HG02840 (cell line): ENCODE results near the gene KIF3B.
A peak's percentile ranks its signal among the peaks of the same experiment; 100 is the strongest.
"Not testable (repeated sequence)": the region's sequence is repeated elsewhere in the genome, so short reads cannot be mapped to it uniquely, and the experiment has no call there.

Experiments used
- ATAC-seq: cut with Tn5 transposase; IDR thresholded peaks from one replicate; pipeline ENCODE4 v1.9.1; 2021; ENCODE audit warnings: mild to moderate bottlenecking, moderate library complexity, moderate number of reproducible peaks; ENCODE audit not compliant: unreplicated experiment, low FRiP score

KIF3B gene

DNA sequence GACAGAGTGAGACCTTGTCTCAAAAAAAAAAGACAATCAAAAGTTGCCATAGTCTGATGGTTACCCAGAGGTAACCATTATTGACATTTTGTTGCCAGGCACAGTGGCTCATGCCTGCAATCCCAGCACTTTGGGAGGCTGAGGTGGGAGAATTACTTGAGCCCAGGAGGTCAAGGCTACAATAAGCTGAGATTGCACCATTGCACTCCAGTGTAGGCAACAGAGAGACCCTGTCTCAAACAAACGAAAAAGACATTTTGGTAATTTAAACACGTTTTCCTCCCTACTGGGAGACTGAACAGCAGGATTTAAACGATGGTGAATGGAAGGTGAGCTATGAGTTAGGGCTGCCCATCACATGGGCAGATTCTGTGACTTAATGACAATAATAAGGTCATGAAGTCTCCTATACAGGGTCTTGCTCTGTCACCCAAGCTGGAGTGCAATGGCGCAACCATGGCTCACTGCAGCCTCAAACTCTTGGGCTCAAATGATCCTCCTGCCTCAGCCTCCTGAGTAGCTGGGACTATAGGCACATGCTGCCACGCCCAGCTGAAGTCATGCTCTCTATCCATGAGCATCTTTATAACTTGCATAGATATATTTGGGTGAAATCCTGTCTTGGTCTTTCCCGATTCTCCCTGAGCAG is 76.5 kb downstream of the KIF3B start:
- no peak for ATAC-seq

GRCh38 chr20:32354592-32355416 is 77.4 kb downstream of the KIF3B start:
- no peak for ATAC-seq

DNA sequence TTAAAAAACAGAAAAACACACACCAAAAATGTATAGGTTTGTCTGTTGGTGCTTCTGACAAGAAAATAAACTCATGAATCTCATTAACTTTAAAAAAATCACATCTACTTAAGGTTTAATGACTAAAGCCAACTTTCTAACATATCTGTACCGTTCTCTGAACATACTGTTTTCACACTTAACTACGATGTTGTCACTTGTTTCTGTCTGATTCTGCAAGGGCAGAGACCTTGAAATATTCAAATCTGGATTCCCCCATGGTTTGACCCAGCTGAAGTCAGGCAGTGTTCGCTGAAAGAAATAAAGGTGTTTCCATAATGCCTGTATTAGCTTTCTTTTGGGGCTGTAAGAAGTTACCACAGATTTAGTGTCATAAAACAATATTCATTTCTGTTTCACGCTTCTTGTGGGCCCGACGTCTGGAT is 78.0 kb downstream of the KIF3B start:
- no peak for ATAC-seq

- ATAC-seq: not testable (repeated sequence)
Observed at GRCh38 chr20:32355907-32356621, 78.6 kb downstream of the KIF3B start.

- no peak for ATAC-seq
Observed at GRCh38 chr20:32356622-32357374, 79.3 kb downstream of the KIF3B start.

DNA sequence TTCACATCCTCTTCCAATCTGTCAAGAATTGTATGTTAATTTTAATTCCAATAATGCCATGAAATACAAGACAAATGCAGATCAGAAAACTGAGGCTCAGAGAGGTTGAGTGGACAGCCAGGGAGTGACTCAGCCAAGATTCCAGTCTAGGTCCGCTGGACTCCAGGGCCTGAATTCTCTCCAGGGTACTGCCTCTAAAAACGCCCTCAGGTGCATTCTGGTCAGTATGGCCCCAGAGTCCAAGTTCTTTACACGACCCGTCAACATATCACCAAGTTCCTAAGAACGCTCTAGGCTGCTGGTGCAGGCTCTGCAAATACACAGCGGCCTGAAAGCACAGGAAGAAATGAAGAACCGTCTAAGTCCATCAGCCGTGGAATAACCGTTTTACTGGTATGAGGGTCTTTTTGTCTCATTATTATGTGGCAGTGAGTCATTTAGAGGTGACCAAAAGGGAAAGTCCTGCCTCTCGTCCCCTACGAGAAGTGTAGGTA is 80.0 kb downstream of the KIF3B start:
- ATAC-seq: no peak

GRCh38 chr20:32357869-32358631 is 80.6 kb downstream of the KIF3B start, which contains the start of gene ASXL1:
ASXL1 (plus strand) TSS chr20:32358331; CDS start chr20:32358776, 445 bp downstream.
- ATAC-seq: peak; percentile 64

GRCh38 chr20:32358632-32358882 is 81.1 kb downstream of the KIF3B start:
- ATAC-seq: no peak

DNA sequence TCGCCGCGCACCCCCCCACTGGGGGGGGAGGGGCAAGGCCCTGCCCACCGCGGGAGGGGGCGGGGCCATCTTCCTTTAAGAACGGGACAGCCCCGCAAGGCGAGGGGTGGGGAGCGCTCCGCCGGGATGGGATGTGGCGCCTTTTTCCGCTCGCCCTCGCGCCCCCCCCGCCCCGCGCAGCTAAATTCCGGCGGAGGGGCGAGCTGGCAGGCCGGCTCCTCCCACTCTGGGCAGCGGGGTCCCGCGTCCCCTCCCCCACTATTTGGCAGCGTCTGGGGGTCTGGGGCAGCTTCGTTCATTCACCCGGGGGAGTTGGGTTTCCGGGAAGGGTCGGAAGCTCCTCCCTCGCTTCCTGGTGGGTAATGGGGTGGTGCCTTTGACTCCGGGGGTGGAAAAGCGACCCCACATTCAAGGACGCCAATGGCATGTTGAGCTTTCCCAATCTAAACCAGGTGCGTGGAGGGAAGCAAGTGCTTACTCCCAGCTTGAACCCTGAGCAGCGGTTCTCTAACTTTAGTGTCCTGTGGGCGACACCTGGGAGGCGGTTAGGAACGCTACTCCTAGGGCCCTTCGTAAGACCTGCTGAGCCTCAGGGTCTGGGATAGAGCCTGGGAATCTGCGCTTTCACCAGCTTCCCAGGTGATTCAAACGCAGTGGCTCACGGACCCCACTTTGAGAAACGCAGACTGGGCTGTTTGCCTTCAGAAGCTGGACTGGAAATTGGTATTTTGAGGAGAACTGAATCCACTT is 81.6 kb downstream of the KIF3B start:
- peak; percentile 26 for ATAC-seq

DNA sequence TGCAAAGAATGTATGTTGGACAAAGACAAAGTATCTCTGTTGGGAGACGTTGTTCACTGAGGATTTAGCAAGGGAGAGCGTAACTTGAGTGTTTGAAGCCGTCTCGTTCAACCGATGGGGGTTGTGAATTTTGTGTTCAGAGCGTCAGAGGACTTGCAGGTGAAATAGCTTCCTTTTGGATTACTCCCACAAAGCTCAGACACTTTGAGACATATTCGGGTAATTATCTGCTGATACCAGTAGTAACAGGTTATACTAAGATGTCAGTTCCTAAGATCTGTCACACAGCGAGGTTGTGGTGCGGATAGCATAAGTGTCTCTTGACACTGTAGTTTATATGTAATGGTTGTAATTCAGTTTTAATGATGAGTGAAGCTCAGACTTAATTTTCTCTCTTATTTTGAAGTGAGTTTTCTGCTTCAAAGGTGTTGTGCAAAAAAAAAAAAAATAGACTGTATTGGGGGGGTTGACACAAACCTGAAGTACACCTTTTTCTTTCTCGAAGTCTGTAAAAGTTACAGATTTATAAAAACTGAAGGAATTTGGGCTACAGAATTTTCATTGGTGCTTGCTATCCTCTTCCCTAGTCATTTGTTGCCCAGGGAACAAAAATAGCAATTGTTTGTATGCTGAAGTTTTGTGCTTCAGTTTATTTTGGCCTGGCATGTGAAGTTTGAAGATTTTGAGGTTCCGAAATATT is 82.3 kb downstream of the KIF3B start:
- ATAC-seq: no peak

DNA sequence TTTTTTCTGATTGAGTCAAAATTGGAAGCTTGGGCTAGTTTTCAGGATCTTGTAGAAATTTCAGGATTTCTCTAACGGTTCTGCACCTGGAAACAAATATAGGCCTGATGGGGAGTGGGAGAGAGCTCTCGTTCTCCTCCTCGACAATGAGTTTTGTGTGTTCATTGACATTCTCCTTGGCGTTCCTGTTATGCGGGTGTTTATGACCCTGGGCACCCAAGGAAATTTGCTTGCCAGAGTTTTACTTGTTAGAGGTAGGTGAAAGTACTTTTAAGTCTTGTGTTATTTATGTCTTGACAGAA is 82.8 kb downstream of the KIF3B start:
- no peak for ATAC-seq

DNA sequence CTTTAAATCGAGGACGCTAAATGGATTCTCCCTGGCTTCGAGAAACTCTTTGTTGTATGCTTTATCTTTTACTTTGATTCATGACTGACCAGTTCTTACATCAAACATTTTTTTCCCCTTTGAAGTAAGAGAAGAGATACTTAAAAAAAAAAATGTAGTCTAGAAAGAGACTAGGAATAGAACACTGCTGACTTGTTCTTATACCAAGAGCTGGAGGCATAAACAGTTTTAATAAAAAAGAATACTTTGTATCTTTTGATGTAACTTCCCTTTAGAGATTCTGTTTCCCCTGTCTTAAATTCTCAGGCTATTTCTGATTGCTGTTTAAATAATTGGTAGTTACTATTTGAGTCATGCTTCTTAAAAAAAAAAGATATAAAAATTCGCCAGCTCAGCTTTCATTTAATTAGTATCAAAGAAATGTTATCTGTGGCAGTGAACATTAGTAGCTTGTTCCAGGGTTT is 85.5 kb downstream of the KIF3B start:
- ATAC-seq: no peak

GRCh38 chr20:32363492-32363891 is 86.0 kb downstream of the KIF3B start:
- no peak for ATAC-seq

GRCh38 chr20:32364554-32365208 is 87.2 kb downstream of the KIF3B start:
- ATAC-seq: no peak

- no peak for ATAC-seq
Observed at GRCh38 chr20:32365564-32365963, 88.1 kb downstream of the KIF3B start.

GRCh38 chr20:32366380-32366779 is 88.9 kb downstream of the KIF3B start:
- ATAC-seq: no peak

GRCh38 chr20:32368323-32368722 is 90.9 kb downstream of the KIF3B start:
- no peak for ATAC-seq

DNA sequence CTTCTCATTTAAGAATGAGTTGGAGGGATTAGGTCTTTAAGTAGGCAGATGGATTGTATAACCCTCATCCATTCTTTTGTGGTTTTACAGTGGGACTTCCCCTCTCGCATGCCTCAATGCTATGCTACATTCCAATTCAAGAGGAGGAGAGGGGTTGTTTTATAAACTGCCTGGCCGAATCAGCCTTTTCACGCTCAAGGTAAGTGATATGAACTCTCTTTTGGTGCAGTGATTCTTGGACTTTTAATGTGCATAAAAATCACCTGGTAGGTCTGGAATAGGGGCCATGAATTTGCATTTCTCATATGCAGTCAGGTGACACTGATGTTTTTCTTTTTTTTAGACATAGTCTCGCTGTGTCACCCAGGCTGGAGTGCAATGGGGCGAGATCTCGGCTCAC is 91.5 kb downstream of the KIF3B start:
- ATAC-seq: no peak
